Ovary (tissue), 3 donors: ENCODE data around the gene DENND5A.

ENCODE experiments used
- POLR2A ChIP-seq: fragments of 450-650 bp; IDR thresholded peaks from one replicate; pipeline ENCODE4 v1.6.1; 2017; ENCODE audit warnings: antibody characterized with exemption, mild to moderate bottlenecking, moderate library complexity
- TF ChIP-seq, protein P1 (sequence below), 3 donors: fragments of 450-650 bp in 2 of 3; fragments of 200-600 bp in 1 of 3; IDR thresholded peaks; one replicate each; pipeline versions ENCODE4 v1.5.1 to v1.8.0; 2016 to 2022; ENCODE audit warnings: antibody characterized with exemption in 3 of 3, mild to moderate bottlenecking in 1 of 3
- donor health status: DM: no; HTN: no; CAD: no.

DNA sequence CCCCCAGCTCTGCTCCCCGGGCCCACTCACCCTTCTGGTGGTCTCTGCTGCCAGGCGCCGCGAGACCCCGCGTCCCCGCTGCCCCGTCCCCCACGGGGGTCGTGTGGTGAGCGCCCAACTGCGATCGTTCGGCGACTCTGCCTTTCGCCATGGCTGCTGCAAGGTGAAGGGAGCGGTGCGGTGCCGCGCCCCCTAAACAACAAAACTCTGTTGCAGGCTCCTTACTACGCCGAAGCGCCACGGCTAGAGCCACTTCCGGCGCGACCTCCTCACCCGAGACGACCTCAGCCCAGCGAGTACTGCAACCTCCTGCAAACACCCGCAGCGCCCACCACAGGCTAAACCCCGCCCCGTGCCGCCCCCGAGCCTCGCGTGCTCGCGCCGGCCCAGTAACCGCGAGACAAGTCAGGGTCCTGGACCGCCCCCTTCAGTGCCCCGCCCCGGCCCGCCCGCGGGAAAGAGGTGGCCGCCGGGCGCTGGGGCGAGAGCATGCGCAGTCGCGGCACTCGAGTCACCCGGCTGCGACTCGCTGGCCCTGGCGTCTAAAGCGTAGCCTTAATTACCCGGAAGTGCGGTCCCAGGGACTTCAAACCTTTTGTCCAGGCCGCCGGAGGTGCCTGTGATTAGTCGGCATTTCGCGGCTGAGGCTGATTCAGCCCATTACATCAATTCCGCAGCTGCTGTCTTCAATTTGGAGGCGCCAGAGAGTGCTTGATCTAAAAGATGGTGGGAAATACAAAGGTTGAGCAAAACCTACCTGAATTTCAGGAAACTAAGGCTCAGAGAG lies 49.3 kb upstream of the DENND5A start, which contains the start of gene TMEM41B:
- TF ChIP-seq POLR2A = peak; percentile 44
- TF ChIP-seq, protein P1, sequence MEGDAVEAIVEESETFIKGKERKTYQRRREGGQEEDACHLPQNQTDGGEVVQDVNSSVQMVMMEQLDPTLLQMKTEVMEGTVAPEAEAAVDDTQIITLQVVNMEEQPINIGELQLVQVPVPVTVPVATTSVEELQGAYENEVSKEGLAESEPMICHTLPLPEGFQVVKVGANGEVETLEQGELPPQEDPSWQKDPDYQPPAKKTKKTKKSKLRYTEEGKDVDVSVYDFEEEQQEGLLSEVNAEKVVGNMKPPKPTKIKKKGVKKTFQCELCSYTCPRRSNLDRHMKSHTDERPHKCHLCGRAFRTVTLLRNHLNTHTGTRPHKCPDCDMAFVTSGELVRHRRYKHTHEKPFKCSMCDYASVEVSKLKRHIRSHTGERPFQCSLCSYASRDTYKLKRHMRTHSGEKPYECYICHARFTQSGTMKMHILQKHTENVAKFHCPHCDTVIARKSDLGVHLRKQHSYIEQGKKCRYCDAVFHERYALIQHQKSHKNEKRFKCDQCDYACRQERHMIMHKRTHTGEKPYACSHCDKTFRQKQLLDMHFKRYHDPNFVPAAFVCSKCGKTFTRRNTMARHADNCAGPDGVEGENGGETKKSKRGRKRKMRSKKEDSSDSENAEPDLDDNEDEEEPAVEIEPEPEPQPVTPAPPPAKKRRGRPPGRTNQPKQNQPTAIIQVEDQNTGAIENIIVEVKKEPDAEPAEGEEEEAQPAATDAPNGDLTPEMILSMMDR (IDR thresholded peaks at IDR 0.05) = no peak
